Skin of body (tissue), 2 donors: ENCODE measurements around the gene ITPK1. TPM values are rescaled to one million over a fixed set of nuclear protein-coding genes. Genes with fewer than 3 reads are reported as not detected.
"Not testable (repeated sequence)": the region's sequence is repeated elsewhere in the genome, so short reads cannot be mapped to it uniquely, and the experiment has no call there.

Experiments
- DNase-seq: peaks from one replicate; lab custom pipeline; 2025; lab: John Stamatoyannopoulos, UW
- total RNA-seq: library from RNA; depleted of rRNA; stranded (reverse); fragments of >200 nt; gene quantifications from one replicate; pipeline ENCODE4 v1.2.3, GENCODE V29; 2014

ITPK1 gene
- total RNA-seq, 1 donor from 2014 or later = 7.6 TPM

DNA sequence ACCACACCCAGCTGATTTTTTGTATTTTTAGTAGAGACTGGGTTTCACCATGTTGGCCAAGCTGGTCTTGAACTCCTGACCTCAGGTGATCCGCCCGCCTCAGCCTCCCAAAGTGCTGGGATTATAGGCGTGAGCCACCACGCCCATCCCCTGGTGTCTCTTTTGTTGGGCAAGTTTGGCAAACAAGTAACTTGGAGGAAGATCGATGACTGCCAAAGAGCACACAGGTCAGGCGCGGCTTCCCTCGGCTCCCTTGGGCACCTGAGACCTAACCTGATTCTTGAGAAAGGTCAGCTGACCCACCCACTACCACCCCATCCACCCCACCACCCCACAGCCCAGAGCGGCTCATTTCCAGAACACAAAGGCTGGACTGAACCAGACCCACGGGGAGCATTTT is 9.9 kb downstream of the ITPK1 start:
- DNase-seq = not testable (repeated sequence)

- DNase-seq = no peak
These were observed 10.4 kb downstream of the ITPK1 start for GRCh38 chr14:93105362-93105761.

DNA sequence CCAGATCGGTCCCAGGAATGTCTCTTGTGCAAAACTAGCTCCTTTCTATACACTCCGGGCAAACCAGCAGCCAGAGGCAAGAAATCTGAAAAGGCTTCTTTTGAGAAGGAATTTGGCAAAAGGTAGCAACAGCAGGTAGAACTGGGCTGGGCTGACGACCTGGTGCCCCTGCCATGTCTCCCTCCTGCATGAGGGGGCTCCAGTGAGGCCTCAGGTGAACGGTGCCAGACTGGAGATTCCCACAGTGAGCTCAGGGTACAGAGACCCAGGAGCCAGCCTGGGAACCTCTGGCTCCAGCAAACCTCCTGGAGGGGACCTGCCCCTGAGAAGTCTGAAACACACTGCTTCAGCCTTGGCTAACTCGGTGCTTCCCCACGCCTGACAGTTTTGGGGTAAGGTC is 10.8 kb downstream of the ITPK1 start:
- no peak for DNase-seq

DNA sequence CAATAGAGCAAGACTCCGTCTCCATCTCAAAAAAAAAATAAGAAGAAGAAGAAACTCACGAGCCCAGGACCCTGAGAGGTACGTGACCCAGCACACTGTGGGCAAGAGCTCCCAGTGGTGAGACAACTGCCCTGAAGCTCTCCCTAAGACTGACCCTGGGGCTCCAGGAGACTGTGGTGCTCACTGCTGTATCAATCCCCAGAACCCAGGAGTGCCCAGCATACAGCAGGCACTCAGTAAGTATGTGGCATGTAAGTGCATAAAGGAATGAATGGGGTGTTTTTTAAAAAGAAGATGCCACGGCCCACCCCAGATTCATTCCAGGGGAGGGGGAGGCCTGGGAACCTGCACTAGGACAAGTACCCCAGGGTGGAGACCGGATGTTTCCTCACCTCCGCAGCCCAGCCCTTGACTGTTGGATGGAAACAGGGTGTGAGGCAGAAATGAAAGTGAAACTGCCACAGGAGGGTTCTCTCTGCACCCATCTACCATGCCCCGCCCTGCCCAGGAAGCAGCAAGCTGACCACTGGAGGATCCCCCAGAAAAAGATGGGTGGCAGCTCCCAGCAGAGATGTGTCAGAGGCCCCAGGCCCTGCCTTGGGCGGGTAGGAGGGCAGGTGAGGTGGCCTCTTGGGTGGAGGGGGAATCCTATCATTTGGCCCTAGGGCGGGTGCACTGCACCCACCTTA is 12.2 kb downstream of the ITPK1 start:
- no peak for DNase-seq

DNA sequence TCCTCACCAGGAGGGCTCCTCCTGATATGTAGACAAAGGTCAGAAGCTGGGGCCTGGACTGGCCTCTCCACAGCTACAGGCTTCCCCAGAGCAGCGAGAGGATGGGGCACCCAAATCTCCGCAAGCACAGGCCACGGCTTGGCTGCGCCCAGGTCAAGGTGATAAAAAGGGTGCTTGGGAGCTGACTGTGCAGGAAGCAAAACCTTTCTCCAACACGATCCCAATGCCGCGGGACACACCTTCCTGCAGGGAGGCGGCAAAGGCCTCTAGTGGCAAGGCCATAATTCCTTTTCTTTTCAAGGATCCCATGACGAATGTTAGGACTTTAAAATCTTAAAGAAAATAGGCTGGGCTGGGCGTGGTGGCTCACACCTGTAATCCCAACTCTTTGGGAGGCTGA is 13.6 kb downstream of the ITPK1 start:
- DNase-seq = no peak

DNA sequence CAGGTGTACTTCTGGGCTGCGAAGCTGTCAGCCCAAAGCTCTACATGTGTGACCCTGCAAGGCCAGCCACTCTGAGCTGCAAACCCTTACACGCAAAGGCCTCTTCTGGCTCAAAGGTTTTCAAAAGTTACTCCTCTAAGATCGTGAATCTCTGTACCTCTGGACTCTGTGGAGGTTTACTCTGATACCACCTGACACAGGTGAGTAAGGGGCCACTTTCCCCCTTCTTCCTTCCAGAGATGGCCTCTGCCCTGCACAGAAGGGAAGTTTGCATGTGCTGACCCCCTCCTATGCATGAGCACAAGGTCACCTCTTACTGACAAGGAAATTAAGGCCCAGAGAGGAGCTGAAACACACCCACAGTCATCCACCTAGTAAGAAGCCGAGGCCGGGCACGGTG is 14.5 kb downstream of the ITPK1 start:
- no peak for DNase-seq

DNA sequence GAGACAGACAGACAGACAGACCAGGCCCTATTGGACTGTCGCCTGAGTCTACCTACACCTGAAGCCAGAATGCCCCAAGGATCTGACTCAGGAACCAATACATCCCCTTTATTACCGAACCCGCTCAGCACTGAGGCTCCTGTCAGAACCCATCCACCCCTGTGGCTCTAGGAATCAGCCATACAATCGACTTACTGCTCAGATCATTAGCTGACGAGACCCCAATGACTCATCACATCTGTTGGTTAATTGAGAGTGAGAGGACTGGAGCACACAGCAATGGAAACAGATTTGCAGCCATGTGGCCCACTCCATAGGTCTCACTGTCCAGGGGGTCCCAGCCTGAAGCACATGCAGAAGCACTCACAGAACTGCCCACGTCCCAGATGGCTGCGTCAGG is 15.2 kb downstream of the ITPK1 start:
- no peak for DNase-seq

DNA sequence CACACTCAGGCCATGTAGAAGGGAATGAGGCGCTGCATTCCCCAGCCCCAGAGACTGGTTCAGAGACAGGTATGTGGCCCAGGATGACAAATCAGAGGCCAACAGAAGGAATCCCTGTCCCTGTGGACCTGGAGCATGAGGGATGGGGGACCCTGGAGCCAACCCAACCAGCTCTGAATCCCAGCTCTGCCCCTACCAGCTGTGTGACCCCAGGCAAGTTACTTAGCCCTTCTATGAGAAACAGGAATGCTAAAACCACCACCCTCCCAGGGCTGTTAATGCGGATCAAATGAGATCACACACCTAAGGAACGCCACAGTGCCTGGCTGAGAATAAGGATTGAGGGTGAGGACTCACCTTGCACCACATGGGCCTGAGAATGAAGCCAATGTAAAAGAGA is 15.6 kb downstream of the ITPK1 start:
- DNase-seq = no peak

- DNase-seq = no peak
These were observed 16.1 kb downstream of the ITPK1 start for GRCh38 chr14:93099643-93100042.

GRCh38 chr14:93099196-93099595 is 16.5 kb downstream of the ITPK1 start:
- DNase-seq = no peak

DNA sequence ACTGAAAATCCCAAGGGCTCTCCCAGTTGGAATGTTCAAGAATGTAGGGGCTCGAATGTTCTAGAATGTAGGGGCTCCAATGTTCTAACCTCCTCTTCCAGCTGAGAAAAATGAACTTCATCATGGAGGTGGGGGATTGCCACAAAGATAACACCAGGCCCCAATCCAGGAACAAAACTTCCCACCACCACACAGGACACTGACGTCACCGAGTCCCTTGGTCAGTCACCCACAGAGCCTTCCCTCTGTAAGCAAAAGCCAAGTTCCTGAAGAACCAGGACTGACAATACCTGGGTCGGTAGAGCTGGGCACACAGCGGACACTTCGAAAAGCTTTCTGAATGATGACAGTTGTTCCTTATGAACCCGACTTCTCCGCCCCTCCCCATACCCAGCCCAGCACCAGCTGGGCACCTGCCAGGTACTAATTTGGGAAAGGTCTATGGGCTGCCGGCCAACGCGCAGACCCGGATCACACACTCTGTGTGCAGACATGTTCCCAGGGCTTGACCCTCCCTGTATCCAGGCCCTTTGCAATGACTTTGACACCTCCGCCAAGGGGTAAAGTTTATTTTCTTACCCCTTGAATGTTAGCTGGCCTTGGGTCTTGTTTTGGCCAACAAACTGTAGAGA is 18.9 kb downstream of the ITPK1 start:
- no peak for DNase-seq

GRCh38 chr14:93095742-93096510 is 19.8 kb downstream of the ITPK1 start:
- DNase-seq = no peak

DNA sequence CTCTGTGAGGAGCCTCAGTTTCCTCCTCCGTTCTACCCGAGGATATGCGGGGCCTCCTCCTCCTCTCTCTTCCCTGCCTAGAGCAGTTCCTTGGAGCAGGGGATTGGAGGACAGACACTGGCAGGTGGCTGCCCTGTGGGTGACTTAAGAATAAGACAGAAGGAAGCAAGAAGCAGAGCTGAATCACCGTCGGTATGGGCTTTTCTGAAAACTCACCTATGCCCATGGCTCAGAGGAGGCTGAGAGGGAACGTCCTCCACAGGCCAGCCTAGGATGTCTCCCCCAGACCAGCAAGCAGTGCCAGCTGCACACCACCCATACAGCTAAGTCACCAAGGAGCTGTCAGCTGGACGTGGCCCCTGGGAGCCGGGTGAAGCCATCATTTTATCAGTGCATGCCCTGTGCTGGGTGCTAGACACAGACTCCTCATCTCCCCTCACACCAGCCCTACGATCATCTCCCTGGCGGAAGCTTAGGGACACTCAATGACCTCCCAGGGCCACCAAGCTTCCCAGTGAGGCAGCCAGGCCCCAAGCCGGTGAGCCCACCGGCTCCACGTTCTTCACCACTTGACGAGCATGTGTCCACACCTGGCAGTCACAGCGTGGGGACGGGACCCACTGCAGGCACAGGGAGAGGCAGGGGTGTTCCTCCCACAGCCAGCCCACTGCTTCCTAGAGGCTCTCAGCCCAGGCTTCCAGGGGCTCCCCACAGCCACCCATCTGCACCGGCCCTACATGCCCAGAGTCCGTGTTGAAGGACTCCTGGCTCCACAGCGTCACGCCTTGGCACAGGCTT is 21.4 kb downstream of the ITPK1 start:
- no peak for DNase-seq

- no peak for DNase-seq
These were observed 22.8 kb downstream of the ITPK1 start for GRCh38 chr14:93092606-93093556.

DNA sequence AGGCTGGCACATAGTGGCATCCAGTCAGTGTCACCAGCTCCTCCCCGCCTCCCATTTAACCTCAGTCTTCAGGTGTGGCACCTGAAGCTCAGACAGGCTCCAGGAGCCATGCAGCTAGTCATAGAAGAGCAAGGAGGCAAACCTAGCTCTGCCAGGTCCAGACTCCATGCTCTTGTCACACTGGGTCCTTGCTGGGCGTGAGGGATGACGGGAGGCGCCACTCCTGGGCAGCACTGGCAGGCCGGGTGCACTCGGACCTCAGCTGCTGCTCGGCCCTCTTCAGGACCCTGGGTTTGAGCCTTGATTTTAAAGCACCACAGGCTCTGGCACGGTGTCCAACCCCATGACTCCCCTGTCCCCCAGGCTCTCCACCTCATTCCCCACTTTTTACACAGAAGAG is 24.1 kb downstream of the ITPK1 start:
- DNase-seq = no peak

- DNase-seq = no peak
These were observed 24.7 kb downstream of the ITPK1 start for GRCh38 chr14:93090826-93091555.

GRCh38 chr14:93089521-93090269 is 26.0 kb downstream of the ITPK1 start:
- no peak for DNase-seq

DNA sequence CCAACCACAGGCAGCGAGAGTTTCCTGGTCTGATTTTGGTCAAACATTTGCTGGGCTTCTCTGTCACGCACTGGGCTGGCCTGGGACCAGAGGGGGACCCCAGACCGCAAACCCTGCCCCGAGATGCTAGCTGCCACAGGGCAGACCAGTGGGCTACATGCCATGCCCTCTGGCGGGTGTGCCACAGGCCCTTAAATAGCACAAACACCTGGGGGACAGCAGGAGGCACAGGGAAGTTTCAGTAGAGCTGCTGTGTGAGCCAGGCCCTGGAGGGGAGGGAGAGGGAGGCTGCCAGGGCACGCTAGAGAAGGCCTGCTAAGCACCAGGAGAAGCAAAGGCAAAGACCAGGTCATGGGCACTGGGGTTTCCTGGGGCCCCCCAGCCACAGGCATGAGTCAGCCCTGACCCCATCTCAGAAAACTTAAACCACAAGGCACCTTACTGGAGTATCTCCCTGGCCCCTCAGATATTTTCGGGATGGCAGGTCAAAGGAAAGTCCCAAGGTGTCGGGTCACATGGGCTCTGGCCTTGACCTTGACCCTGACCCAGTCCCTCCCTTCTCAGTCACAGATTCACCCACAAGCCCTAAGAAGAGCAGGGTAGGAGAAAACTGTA is 29.2 kb downstream of the ITPK1 start:
- DNase-seq = no peak

GRCh38 chr14:93085911-93086310 is 29.8 kb downstream of the ITPK1 start:
- DNase-seq = no peak
